Measurements from ENCODE around the gene SMARCD3.
A peak's percentile ranks its signal among the peaks of the same experiment; 100 is the strongest.

SMARCD3 gene

DNA sequence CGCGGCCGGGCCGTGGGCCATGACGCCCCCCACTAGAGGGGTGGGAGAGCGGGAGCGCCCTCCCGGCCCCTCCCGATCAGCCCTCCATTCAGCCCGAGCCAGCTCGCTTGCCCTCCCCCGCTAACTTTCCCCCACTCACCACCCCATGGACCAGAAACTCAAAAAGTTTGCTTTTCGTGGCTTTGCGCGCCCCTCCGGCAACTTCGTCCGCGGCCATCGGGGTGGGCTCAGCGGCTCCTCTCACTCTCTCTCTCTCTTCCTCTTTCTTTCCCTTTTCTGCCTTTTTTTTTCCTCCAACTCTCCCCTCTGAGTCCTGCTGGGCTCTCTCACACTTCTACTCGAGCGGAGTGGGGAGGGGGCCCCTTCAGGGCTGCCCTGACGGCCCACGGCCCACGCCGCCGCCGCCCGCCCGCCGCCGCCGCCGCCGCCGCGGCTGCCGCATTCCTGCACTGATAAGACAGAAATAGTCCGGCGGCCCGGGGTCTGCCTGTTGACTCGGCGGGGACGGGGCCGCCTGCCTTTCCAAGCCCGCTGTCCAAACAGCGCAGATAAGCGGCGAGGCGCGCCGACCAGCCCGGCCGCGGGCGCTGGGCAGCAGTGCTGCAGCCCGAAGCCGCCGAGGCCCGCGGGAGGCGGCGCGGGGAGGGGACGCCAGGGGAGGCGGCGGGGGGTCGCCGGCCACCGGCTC lies at the start of gene SMARCD3:
SMARCD3 (minus strand) TSS at position 349 of the 688 bp plus-strand sequence; CDS start at position 217, 132 bp downstream.
- peak; percentile 62 for DNase-seq

DNA sequence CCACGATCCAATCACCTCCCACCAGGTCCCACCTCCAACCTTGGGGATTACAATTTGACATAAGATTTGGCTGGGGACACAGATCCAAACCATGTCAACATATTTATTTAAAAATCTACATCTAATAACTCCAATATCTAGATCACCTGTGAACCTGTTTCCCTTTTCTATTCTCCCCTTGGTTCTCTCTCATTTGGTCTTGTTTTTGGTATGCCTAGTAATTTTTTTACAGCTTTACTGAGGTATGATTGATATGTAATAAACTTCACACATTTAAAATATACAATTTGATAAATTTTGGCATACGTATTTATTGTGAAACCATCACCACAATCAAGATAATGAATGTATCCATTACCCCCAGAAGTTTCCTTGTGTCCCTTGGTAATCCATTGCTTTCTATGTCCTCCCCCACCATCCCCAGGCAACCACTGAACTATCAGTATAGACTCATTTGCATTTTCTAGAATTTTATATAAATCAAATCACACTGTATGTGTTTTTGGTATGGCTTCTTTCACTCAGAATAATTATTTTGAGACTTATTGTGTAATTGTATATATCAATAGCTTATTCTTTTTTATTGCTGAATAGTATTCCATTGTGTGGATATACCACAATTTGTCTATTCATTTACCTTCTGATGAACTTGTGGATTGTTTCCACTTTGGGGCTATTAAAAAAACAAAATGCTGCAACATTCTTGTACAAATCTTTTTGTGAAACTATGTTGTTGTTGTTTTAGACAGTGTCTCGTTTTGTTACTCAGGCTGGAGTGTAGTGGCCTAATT lies 47.9 kb upstream of the SMARCD3 start:
- no peak for DNase-seq

- no peak for DNase-seq
These were observed 44.4 kb upstream of the SMARCD3 start for GRCh38 chr7:151292850-151293249.

- no peak for DNase-seq
These were observed 42.7 kb upstream of the SMARCD3 start for GRCh38 chr7:151291206-151291605.

GRCh38 chr7:151290355-151290760 lies 41.9 kb upstream of the SMARCD3 start:
- no peak for DNase-seq

DNA sequence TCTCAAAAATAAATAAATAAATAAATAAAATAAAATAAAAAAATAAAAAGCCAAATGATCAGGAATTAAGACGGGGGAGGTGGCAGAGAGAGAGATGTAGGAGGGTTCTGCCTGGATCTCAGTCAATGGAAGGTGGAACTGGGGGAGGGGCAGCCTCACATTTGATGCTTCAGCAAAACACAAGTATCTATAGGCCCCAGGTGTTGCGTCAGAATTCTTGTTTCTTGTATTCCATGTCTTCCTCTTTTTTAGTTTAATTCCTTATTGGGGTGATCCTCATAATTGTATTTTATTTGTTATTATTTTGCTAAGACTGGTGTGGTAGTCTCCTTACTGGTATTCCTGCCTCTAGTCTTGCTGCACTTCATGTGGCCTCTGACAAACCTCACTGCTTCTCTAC lies 41.4 kb upstream of the SMARCD3 start:
- DNase-seq: no peak

DNA sequence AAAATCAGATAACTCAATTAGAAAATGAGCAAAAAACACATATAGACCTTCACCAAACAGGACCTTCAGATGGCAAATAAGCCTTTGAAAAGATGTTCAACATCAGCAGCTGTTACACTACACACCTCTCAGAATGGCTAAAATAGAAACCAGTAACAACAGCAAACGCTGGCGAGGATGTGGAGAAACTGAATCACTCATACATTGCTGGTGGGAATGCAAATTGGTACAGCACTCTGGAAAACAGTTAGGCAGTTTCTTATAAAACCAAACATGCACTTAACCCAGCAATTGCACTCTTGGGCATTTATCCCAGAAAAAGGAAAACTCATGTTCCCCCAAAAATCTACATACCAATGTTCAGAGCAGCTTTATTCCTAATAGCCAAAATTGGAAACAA lies 37.7 kb upstream of the SMARCD3 start:
- DNase-seq: no peak

DNA sequence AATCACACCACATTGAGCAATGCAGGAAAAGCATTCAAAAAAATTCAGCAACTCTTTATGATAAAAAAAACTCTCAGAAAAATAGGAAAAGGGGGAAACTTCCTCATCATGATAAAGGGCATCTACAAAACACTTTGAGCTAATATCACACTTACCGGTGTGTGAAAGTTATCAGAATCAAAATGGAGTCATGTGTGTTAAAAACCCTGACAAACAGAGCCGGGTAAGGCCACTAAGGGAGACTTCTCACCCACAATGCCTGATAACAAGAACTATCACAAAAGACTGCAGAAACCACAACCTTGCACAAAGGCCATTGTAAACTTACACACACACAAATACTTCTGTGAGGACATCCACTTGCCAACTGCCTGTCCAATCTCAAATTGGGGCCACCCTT lies 34.8 kb upstream of the SMARCD3 start:
- DNase-seq: no peak

DNA sequence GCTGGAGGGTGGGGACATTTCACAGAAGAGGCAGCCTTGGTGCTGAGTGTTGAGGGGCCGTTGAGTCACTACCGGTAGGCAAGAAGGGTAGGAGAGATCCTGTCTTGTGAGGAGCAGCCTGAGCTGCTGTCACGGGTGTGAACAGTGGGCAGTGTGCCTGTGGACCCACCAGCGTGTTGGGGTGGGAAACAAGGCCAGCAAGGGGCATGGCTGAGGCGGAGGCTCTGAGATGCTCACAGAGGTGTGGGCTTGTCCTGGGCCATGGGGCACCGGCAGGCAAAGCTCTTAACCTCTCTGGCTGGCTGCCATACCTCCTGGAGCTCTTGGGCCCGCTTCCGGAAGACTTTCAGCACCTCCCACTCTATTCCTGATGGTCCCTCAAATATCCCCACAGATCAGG lies 33.6 kb upstream of the SMARCD3 start:
- no peak for DNase-seq

DNA sequence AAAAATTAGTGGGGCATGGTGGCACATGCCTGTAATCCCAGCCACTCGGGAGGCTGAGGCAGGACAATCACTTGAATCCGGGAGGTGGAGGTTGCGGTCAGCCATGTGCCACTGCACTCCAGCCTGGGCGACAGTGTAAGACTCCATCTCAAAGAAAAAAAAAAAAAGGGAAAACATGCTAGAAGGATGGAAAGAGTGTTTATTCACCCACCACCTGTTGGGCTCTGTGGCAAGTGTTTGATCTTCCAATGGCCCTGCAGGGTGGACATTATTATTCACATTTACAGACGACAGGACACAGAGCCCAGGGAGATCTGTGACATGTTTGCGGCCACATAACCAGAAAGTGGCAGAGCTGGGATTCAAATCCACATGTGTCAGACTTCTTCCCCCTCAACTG lies 33.2 kb upstream of the SMARCD3 start:
- DNase-seq: no peak

GRCh38 chr7:151280388-151281019 lies 32.0 kb upstream of the SMARCD3 start:
- DNase-seq: no peak

- no peak for DNase-seq
These were observed 31.4 kb upstream of the SMARCD3 start for GRCh38 chr7:151279868-151280267.

DNA sequence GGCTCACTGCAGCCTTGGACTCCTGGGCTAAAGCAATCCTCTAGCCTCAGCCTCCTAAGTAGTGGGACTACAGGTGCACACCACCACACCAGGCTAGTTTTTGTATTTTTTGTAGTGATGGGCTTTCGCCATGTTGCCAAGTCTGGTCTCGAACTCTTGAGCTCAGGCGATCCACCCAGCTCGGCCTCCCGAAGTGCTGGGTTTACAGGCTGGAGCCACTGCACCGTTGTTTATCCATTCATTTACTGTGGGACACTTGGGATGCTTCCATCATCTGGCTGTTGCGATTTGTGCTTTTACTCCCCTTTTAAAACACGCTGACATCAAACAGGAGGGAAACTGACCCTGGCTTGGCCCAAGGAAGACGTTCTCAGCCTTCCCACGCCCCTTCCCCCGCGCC lies 30.5 kb upstream of the SMARCD3 start:
- DNase-seq: no peak

DNA sequence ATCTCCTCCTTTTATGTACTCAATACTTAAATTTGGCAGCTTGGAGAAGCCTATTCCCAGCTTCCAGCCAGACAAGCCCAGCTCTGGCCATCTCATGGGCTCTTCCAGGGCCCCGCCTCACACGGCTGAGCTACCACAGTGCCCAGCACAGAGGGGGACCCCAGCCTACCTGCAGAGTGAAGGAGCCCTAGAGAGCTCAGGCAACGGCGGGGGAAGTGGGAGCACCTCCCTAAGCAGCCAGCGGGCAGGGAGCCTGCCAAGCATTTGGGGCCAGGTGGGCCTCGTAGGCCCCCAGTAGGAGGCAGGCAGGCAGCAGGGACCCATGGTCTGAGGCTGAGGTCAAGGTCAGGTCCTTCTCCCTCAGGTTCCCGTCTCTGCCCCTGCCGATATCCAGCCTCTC lies 29.1 kb upstream of the SMARCD3 start:
- no peak for DNase-seq

DNA sequence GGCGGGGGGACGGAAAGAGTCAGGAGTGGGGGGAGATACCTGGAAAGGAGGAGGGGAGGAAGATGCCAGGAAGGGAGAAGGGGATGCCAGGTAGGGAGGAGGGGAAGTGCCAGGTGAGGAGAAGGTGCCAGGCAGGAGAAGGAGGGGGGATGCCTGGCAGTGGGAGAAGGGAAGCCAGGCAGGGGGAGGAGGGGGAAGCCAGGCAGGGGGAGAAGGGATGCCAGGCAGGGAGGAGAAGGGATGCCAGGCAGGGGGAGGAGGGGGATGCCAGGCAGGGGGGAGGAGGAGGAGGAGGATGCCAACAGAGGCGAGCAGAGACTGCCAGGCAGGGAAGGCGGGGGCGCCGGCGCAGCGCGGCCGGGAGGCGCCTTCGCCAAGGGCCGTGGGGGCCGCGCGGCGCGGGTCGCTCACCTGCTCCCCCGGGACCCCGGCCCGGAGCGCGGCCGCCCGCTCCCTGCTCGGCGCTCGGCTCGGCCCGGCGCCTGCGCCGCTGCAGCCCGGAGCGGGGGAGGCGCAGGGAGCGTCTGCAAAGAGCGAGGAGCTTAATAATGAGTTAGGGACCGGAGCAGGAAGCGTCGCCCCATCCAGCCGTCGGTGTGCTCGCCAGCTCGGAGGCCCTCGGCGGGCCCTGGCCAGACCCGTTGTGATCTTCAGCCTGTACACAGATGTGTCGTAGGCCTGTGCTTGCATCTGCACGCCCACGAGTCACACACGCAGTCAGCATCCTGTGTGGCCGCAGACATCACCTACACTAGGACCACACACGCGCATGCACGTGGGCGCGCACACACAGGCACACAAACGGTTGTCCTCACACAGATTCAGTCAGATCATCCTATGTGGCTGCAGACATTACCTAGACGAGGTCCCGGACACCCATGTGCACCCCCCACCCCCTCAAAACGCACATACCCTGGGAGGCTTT lies 28.4 kb upstream of the SMARCD3 start:
- DNase-seq: peak; percentile 77

DNA sequence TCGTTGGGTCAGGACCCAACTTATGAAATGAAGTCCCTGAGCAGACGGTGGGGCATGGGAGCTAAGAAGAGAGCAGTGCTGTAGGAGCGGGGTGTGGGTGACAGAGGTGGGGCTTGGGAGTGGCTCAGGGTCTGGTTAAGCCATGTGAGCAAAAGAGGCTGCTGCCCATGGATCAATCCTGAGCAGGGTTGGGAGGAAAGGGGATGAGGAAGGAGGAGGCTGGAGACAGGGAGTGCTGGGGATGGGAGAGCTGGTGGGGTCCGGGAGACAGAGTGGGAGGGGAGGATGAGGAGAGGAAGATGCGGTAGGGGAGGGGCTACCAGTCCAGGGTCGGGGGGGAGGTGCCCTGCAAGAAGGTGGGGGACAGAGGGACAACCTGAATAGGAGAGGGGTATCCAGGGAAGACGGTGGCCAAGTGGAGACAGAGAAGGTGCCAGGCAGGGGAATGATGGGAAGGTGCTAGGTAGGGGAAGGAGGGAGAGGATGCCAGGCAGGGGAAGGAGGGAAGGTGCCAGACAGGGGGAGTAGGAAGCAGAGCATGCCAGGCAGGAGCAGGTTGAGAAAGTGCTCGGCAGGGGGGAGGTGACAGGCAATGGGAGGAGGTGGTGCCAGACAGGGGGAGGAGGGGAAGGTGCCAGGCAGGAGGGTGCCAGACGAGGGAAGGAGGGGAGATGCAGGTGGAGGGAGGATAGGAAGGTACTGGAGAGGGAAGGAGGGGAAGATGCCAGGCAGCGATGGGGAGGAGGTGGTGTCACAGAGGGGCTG lies 27.5 kb upstream of the SMARCD3 start:
- DNase-seq: peak; percentile 45

GRCh38 chr7:151274936-151275812 lies 26.7 kb upstream of the SMARCD3 start:
- DNase-seq: no peak

DNA sequence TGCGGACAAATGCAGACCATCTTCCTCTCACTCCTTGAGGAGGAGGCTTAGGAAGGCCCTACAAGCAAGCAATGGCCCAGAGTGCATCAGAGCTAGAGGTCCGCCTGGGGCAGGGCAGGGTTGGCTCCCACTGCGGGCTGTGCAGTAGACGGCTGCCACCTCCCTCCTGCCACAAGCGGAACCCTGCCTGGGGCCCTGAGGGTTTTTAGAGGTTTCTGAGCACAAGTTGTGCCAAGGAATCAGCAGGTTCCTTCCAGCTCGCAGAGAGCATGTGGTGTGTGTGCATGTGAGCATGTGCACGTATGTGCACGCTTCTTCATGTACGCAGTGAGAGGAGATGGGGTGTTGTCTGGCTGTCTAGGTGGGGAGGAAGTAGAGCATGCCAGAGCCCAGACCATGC lies 25.9 kb upstream of the SMARCD3 start:
- DNase-seq: no peak

GRCh38 chr7:151273651-151274390 lies 25.3 kb upstream of the SMARCD3 start:
- no peak for DNase-seq

DNA sequence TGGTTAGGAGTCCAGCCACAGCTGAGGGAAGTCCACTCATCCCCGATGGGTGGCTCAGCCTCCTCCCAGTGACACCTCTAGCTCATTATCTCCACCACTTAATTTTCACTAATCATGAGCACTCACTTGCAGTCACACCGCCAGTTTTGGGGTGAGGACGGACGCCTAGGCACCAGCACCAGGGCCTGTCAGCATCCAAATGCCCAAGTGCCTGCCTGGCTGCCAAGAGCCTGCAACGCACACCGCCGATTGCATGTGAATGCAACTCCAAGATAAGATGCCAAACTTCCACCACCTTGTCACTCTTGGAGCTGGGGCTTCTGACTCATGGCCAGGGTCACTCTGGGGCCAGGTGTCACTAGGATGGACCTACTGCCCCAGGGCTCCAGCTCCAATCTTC lies 24.4 kb upstream of the SMARCD3 start:
- no peak for DNase-seq
